WTC11 (cell line): ENCODE results near the gene TFDP3. TPM values are rescaled to one million over a fixed set of nuclear protein-coding genes. Genes with fewer than 3 reads are reported as not detected.

Source experiments
- ATAC-seq: fragments of 200-7000 bp; cut with Tn5 transposase; 2 replicates; pipeline ENCODE4 v1.10.0; 2021; ENCODE audit warnings: mild to moderate bottlenecking, moderate library complexity
- Bru-seq: library from RNA; stranded (reverse); fragments of 400-500 nt; gene quantifications from one replicate; lab custom pipeline; 2021; lab: Mats Ljungman, UMichigan
- CTCF ChIA-PET: fragments of 300-600 bp; sonication (Branson Sonifier 250); formaldehyde crosslinking; loops from one replicate; lab custom pipeline; 2021; ENCODE audit warnings: antibody characterized with exemption; lab: Charles Lee
- POLR2A ChIA-PET: fragments of 350-600 bp; sonication (Branson Sonifier 250); formaldehyde crosslinking; loops from one replicate; lab custom pipeline; 2021; ENCODE audit warnings: antibody characterized with exemption; lab: Charles Lee
- DNase-seq: peaks from one replicate; pipeline ENCODE4 v3.0.0; 2021; ENCODE audit warnings: low spot score
- H3K27ac Mint-ChIP-seq: 2 replicates; pipeline ENCODE4 v1.8.0; 2021; ENCODE audit warnings: mixed read lengths
- H3K27me3 Mint-ChIP-seq: 2 replicates; pipeline ENCODE4 v1.8.0; 2021; ENCODE audit warnings: low read depth, mild to moderate bottlenecking, moderate library complexity, mixed read lengths
- H3K36me3 Mint-ChIP-seq: 2 replicates; pipeline ENCODE4 v1.8.0; 2021; ENCODE audit warnings: mixed read lengths
- H3K4me1 Mint-ChIP-seq: 2 replicates; pipeline ENCODE4 v1.8.0; 2022; ENCODE audit warnings: mixed read lengths
- H3K4me3 Mint-ChIP-seq: 2 replicates; pipeline ENCODE4 v1.8.0; 2021; ENCODE audit warnings: mild to moderate bottlenecking, moderate library complexity, mixed read lengths
- H3K9me3 Mint-ChIP-seq: 2 replicates; pipeline ENCODE4 v1.8.0; 2021; ENCODE audit warnings: mixed read lengths
- ARID4B ChIP-seq: sonication (generic); formaldehyde crosslinking; IDR thresholded peaks from 2 replicates; pipeline ENCODE4 v1.8.0; 2023; ENCODE audit warnings: missing genetic modification reagents, mild to moderate bottlenecking, borderline replicate concordance
- CTCF ChIP-seq: fragments of 200-600 bp; IDR thresholded peaks from 2 replicates; pipeline ENCODE4 v1.8.0; 2022; ENCODE audit warnings: antibody characterized with exemption
- E2F1 ChIP-seq: sonication (generic); formaldehyde crosslinking; IDR thresholded peaks from 2 replicates; pipeline ENCODE4 v1.8.0; 2022; ENCODE audit warnings: mild to moderate bottlenecking, missing genetic modification reagents
- FOXK1 ChIP-seq: sonication (generic); formaldehyde crosslinking; IDR thresholded peaks from 2 replicates; pipeline ENCODE4 v1.8.0; 2022; ENCODE audit warnings: mild to moderate bottlenecking, moderate library complexity, missing genetic modification reagents
- MXD4 ChIP-seq: fragments of 250-450 bp; sonication (Bioruptor Pico); IDR thresholded peaks from 2 replicates; pipeline ENCODE4 v1.8.0; 2021; ENCODE audit warnings: mild to moderate bottlenecking, moderate library complexity, borderline replicate concordance
- NR3C1 ChIP-seq: sonication (generic); formaldehyde crosslinking; conservative IDR thresholded peaks from 2 replicates; pipeline ENCODE4 v1.8.1; 2023; ENCODE audit warnings: low read depth, mild to moderate bottlenecking, missing genetic modification reagents
- RELA ChIP-seq: sonication (generic); formaldehyde crosslinking; IDR thresholded peaks from 2 replicates; pipeline ENCODE4 v1.8.1; 2022; ENCODE audit warnings: missing genetic modification reagents, mild to moderate bottlenecking, borderline replicate concordance
- TEAD1 ChIP-seq: sonication (generic); formaldehyde crosslinking; IDR thresholded peaks from 2 replicates; pipeline ENCODE4 v1.8.0; 2022; ENCODE audit warnings: mild to moderate bottlenecking, missing genetic modification reagents
- ZNF281 ChIP-seq: sonication (generic); formaldehyde crosslinking; IDR thresholded peaks from 2 replicates; pipeline ENCODE4 v1.8.0; 2023; ENCODE audit warnings: mild to moderate bottlenecking, missing genetic modification reagents
- ZNF317 ChIP-seq: sonication (generic); formaldehyde crosslinking; IDR thresholded peaks from 2 replicates; pipeline ENCODE4 v1.8.1; 2023; ENCODE audit warnings: low read depth, mild to moderate bottlenecking, moderate library complexity, missing genetic modification reagents, borderline replicate concordance
- ZNF512 ChIP-seq: sonication (generic); formaldehyde crosslinking; IDR thresholded peaks from 2 replicates; pipeline ENCODE4 v1.8.1; 2022; ENCODE audit warnings: missing genetic modification reagents, borderline replicate concordance
- long read RNA-seq, 3 experiments: library from RNA in 1 of 3; library from capped mRNA in 1 of 3; library from polyadenylated mRNA in 1 of 3; unstranded in 2 of 3; stranded (forward) in 1 of 3; transcript quantifications; one replicate each; pipeline ENCODE4 v2.0.0, GENCODE V29; 2021
- total RNA-seq: library from RNA; stranded (reverse); gene quantifications from 3 replicates; pipeline ENCODE4 v1.2.3, GENCODE V29; 2021

The TFDP3 gene
- total RNA-seq (not detected in 3 replicates), Bru-seq, nascent RNA (not detected)
- long read RNA-seq, experiment 1: 0 reads
- long read RNA-seq, experiment 2: 0 reads
- long read RNA-seq, experiment 3: 0 reads

GRCh38 chrX:133218329-133218728, at the start of gene TFDP3:
Gene TFDP3 (minus strand): TSS chrX:133218354. CDS start chrX:133218259, 95 bp downstream.
- no peaks in the 10 kb centered on the region for H3K36me3 Mint-ChIP-seq
- POLR2A ChIA-PET: no interaction called here
- H3K27ac Mint-ChIP-seq: no peak within 1 kb of the TSS
- H3K27me3 Mint-ChIP-seq: peaks cover 7% of the 10 kb centered on the region
- no peak within 1 kb of the TSS for H3K4me3 Mint-ChIP-seq
- no peak for TF ChIP-seq ZNF317 (CRISPR knock-in tag)
- TF ChIP-seq MXD4 (CRISPR knock-in tag): no peak
- TF ChIP-seq CTCF: no peak
- ATAC-seq: no peak
- no peaks in the 10 kb centered on the region for H3K9me3 Mint-ChIP-seq
- H3K4me1 Mint-ChIP-seq: peaks cover 6% of the 10 kb centered on the region; the same call in 1 of the 2 replicates
- DNase-seq: no peak
- CTCF ChIA-PET: interaction anchor here (0.6 kb wide), 1 partner anchor 132 kb away, joined by 3 read pairs; no protein-coding TSS in a partner anchor

GRCh38 chrX:133267621-133268020, 49.5 kb upstream of the TFDP3 start:
- Mint-ChIP-seq H3K27ac (no peak overlapping the region), H3K27me3 (no peaks in the 10 kb centered on the region), H3K4me1 (peaks cover 39% of the 10 kb centered on the region), H3K36me3 (no peaks in the 10 kb centered on the region), H3K9me3 (no peaks in the 10 kb centered on the region), H3K4me3 (no peak overlapping the region)
- CTCF ChIA-PET: no interaction called here
- DNase-seq (no peak), ATAC-seq (no peak)
- POLR2A ChIA-PET: interaction anchor here (0.6 kb wide), 1 partner anchor 29 kb away, joined by 4 read pairs; no protein-coding TSS in a partner anchor
- no peak for TF ChIP-seq ZNF512 (CRISPR knock-in tag)

- H3K27me3 Mint-ChIP-seq: no peaks in the 10 kb centered on the region; the same call in 1 of the 2 replicates
- TF ChIP-seq RELA (CRISPR knock-in tag) (no peak), TEAD1 (CRISPR knock-in tag) (peak; percentile 59; the same call in 1 of the 2 replicates)
- H3K4me3 Mint-ChIP-seq: no peak overlapping the region; the same call in 1 of the 2 replicates
- ChIA-PET POLR2A (no interaction called here), CTCF (interaction anchor here (0.8 to 1.4 kb wide), 2 partner anchors 70 to 86 kb away, joined by 3 to 4 read pairs; no protein-coding TSS in a partner anchor)
- peak; percentile 88 for ATAC-seq
- H3K27ac Mint-ChIP-seq: no peak overlapping the region
- peaks cover 43% of the 10 kb centered on the region for H3K4me1 Mint-ChIP-seq
- no peaks in the 10 kb centered on the region for H3K36me3 Mint-ChIP-seq
- peaks cover 4% of the 10 kb centered on the region for H3K9me3 Mint-ChIP-seq
- peak; percentile 79 for DNase-seq
These were observed 47.2 kb upstream of the TFDP3 start for GRCh38 chrX:133265331-133265730.

- H3K27me3 Mint-ChIP-seq: no peaks in the 10 kb centered on the region; the same call in 1 of the 2 replicates
These were observed 40.3 kb upstream of the TFDP3 start for GRCh38 chrX:133258481-133258880.

More at GRCh38 chrX:133258481-133258880, 40.3 kb upstream of the TFDP3 start:
- ATAC-seq: no peak
- Mint-ChIP-seq H3K27ac (no peak overlapping the region), H3K4me1 (peaks cover 19% of the 10 kb centered on the region), H3K36me3 (no peaks in the 10 kb centered on the region)
- TF ChIP-seq E2F1 (CRISPR knock-in tag): no peak
- TF ChIP-seq FOXK1 (CRISPR knock-in tag): no peak
- no peak for TF ChIP-seq ARID4B (CRISPR knock-in tag)
- TF ChIP-seq NR3C1 (CRISPR knock-in tag): no peak
- TF ChIP-seq ZNF281 (CRISPR knock-in tag): no peak
- TF ChIP-seq, all 79 proteins: peak for 0
- POLR2A ChIA-PET: no interaction called here
- no peak for DNase-seq
- H3K9me3 Mint-ChIP-seq: peaks cover 9% of the 10 kb centered on the region
- CTCF ChIA-PET: no interaction called here
- no peak overlapping the region for H3K4me3 Mint-ChIP-seq
